ENCODE results near the gene HSD17B14. TPM values are rescaled to one million over a fixed set of nuclear protein-coding genes. Genes with fewer than 3 reads are reported as not detected.
A peak's percentile ranks its signal among the peaks of the same experiment; 100 is the strongest.
"Not testable (repeated sequence)": the region's sequence is repeated elsewhere in the genome, so short reads cannot be mapped to it uniquely, and the experiment has no call there.

Gene HSD17B14
- polyA plus RNA-seq, 1 experiment: 2.3 TPM

DNA sequence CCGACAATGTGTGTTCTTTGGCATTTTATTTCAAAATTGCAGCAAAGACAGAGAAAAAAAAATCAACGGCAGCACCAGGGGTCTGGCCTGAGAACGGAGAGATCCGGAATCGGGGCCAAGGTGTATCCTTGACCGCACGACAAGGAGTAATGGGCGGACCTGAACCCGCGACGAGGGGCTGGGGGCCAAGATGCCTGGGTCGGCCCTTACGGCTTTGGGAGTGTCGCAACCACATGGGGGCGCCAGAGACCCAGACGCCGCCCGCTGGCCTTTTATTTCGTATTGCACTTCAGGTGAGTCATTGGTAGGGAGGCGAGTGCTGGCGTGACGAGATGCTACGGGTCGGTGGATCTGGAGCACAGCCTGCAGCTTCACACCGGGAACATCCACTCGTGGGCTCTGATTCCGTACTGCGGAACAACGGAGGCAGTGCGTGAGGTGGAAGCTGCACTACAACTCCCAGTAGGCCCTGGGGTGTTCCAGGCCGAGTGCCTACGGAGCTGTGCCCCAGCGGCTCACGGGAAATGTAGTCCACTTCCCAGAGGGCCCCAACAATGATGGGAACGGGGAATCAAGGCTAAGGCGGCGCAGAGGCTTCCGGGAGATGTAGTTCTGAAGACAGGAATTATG lies 41.1 kb downstream of the HSD17B14 start:
- CTCF ChIA-PET: interaction anchor here (0.7 to 4.0 kb wide), 27 partner anchors 9 to 199 kb away, joined by 3 to 59 read pairs (median 4); partner anchors contain the start of genes BCAT2, CA11, DHDH and GYS1
- DNase-seq (ENCODE audit: low read depth, low spot score): peak; percentile 84

DNA sequence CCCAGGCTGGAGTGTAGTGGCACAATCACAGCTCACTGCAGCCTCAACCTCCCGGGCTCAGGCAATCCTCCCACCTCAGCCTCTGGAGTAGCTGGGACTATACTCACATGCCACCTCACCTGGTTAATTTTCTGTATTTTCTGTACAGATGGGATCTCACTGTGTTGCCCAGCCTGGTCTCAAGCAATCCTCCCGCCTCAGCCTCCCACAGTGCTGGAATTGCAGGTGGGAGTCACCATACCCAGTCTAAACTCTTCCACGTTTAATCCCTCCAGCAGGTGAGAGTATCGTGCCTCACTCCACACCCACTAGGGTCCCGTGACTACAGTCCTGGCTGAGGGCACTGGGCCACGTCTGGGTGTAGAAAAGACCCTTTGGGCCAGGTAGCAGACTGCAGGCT lies 42.0 kb downstream of the HSD17B14 start:
- POLR2A ChIA-PET: interaction anchor here (0.6 to 0.8 kb wide), 2 partner anchors 192 to 197 kb away, joined by 3 to 6 read pairs; no protein-coding TSS in a partner anchor
- TF ChIP-seq, protein P1, sequence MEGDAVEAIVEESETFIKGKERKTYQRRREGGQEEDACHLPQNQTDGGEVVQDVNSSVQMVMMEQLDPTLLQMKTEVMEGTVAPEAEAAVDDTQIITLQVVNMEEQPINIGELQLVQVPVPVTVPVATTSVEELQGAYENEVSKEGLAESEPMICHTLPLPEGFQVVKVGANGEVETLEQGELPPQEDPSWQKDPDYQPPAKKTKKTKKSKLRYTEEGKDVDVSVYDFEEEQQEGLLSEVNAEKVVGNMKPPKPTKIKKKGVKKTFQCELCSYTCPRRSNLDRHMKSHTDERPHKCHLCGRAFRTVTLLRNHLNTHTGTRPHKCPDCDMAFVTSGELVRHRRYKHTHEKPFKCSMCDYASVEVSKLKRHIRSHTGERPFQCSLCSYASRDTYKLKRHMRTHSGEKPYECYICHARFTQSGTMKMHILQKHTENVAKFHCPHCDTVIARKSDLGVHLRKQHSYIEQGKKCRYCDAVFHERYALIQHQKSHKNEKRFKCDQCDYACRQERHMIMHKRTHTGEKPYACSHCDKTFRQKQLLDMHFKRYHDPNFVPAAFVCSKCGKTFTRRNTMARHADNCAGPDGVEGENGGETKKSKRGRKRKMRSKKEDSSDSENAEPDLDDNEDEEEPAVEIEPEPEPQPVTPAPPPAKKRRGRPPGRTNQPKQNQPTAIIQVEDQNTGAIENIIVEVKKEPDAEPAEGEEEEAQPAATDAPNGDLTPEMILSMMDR (IDR thresholded peaks at IDR 0.05; ENCODE audit: low read depth, low read length): no peak
- DNase-seq (ENCODE audit: low read depth, low spot score): no peak
- no peak overlapping the region for H3K27ac ChIP-seq (ENCODE audit: low read depth, low read length)
- no peaks in the 10 kb centered on the region for H3K9me3 ChIP-seq (ENCODE audit: control insufficient read depth, insufficient read depth, low read length)
- CTCF ChIA-PET: interaction anchor here (1.7 to 4.0 kb wide), 5 partner anchors 14 to 176 kb away, joined by 3 to 59 read pairs (median 8); partner anchors contain the start of genes BCAT2 and HSD17B14
- no peak overlapping the region for H3K4me3 ChIP-seq (ENCODE audit: low read depth, low read length)
- H3K27me3 ChIP-seq (ENCODE audit: control insufficient read depth, insufficient read depth, low read length): no peaks in the 10 kb centered on the region

More for the DNA sequence above, 41.1 kb downstream of the HSD17B14 start:
- POLR2A ChIA-PET: interaction anchor here (0.5 to 1.3 kb wide), 11 partner anchors 9 to 191 kb away, joined by 3 to 8 read pairs (median 4); partner anchors contain the start of gene PPP1R15A
- no peaks in the 10 kb centered on the region; the same call in 1 of the 2 replicates for H3K9me3 ChIP-seq (ENCODE audit: control insufficient read depth, insufficient read depth, low read length)
- TF ChIP-seq, protein P1 (IDR thresholded peaks at IDR 0.05; ENCODE audit: low read depth, low read length): peak; percentile 95
- H3K27me3 ChIP-seq (ENCODE audit: control insufficient read depth, insufficient read depth, low read length): no peaks in the 10 kb centered on the region
- H3K4me3 ChIP-seq (ENCODE audit: low read depth, low read length): peak overlapping the region; percentile 63
- peak overlapping the region; percentile 87 for H3K27ac ChIP-seq (ENCODE audit: low read depth, low read length)

- CTCF ChIA-PET: interaction anchor here (1.7 to 4.0 kb wide), 3 partner anchors 44 to 177 kb away, joined by 3 to 59 read pairs (median 28); partner anchors contain the start of gene HSD17B14
- TF ChIP-seq, protein P1 (IDR thresholded peaks at IDR 0.05; ENCODE audit: low read depth, low read length): no peak
- DNase-seq (ENCODE audit: low read depth, low spot score): no peak
Observed at GRCh38 chr19:48793271-48793670, 43.0 kb downstream of the HSD17B14 start.

GRCh38 chr19:48787331-48787730 lies 49.0 kb downstream of the HSD17B14 start:
- H3K4me3 ChIP-seq (ENCODE audit: low read depth, low read length); H3K27ac ChIP-seq (ENCODE audit: low read depth, low read length); H3K27me3 ChIP-seq (ENCODE audit: control insufficient read depth, insufficient read depth, low read length); POLR2A ChIA-PET; H3K9me3 ChIP-seq (ENCODE audit: control insufficient read depth, insufficient read depth, low read length); DNase-seq (ENCODE audit: low read depth, low spot score): not testable (repeated sequence)
- CTCF ChIA-PET: interaction anchor here (0.6 to 8.6 kb wide), 30 partner anchors 8 to 212 kb away, joined by 3 to 201 read pairs (median 4); partner anchors contain the start of genes CA11, GYS1, HSD17B14 and PPP1R15A

More at GRCh38 chr19:48793271-48793670, 43.0 kb downstream of the HSD17B14 start:
- POLR2A ChIA-PET: no interaction called here
- no peaks in the 10 kb centered on the region for H3K27me3 ChIP-seq (ENCODE audit: control insufficient read depth, insufficient read depth, low read length)
- no peak overlapping the region for H3K4me3 ChIP-seq (ENCODE audit: low read depth, low read length)
- H3K27ac ChIP-seq (ENCODE audit: low read depth, low read length): no peak overlapping the region
- H3K9me3 ChIP-seq (ENCODE audit: control insufficient read depth, insufficient read depth, low read length): no peaks in the 10 kb centered on the region

- not testable (repeated sequence) for H3K27me3 ChIP-seq (ENCODE audit: control insufficient read depth, insufficient read depth, low read length); DNase-seq (ENCODE audit: low read depth, low spot score); H3K9me3 ChIP-seq (ENCODE audit: control insufficient read depth, insufficient read depth, low read length); H3K4me3 ChIP-seq (ENCODE audit: low read depth, low read length); H3K27ac ChIP-seq (ENCODE audit: low read depth, low read length)
- ChIA-PET CTCF (interaction anchor here (1.3 to 8.6 kb wide), 4 partner anchors 9 to 185 kb away, joined by 4 to 201 read pairs (median 24); no protein-coding TSS in a partner anchor), POLR2A (interaction anchor here (0.7 kb wide), 2 partner anchors 9 to 184 kb away, joined by 4 to 6 read pairs; no protein-coding TSS in a partner anchor)
Observed at GRCh38 chr19:48786422-48786821, 49.9 kb downstream of the HSD17B14 start.

- POLR2A ChIA-PET: no interaction called here
- no peak overlapping the region for H3K4me3 ChIP-seq (ENCODE audit: low read depth, low read length)
- DNase-seq (ENCODE audit: low read depth, low spot score): no peak
- peaks cover 4% of the 10 kb centered on the region for H3K27me3 ChIP-seq (ENCODE audit: control insufficient read depth, insufficient read depth, low read length)
- H3K9me3 ChIP-seq (ENCODE audit: control insufficient read depth, insufficient read depth, low read length): no peaks in the 10 kb centered on the region
- no peak overlapping the region for H3K27ac ChIP-seq (ENCODE audit: low read depth, low read length)
- TF ChIP-seq, protein P1 (IDR thresholded peaks at IDR 0.05; ENCODE audit: low read depth, low read length): peak; percentile 20
- CTCF ChIA-PET: interaction anchor here (0.6 to 8.6 kb wide), 3 partner anchors 52 to 74 kb away, joined by 3 to 201 read pairs (median 8); partner anchors contain the start of gene HSD17B14
Observed at GRCh38 chr19:48784527-48784926, 51.8 kb downstream of the HSD17B14 start.

All from AG04450 (cell line).